Testis (tissue), 2 donors: ENCODE results near the gene SMARCD1.

Experiments
- CTCF ChIP-seq, 3 experiments: fragments of 450-650 bp in 2 of 3; fragments of 200-600 bp in 1 of 3; sonication (generic) in 1 of 3; IDR thresholded peaks; one replicate each; pipeline ENCODE4 v1.5.1; 2016 to 2019; ENCODE audit warnings: antibody characterized with exemption in 3 of 3, mild to moderate bottlenecking in 2 of 3, moderate library complexity in 1 of 3
- POLR2A ChIP-seq: fragments of 450-650 bp; IDR thresholded peaks from one replicate; pipeline ENCODE4 v1.6.1; 2017; ENCODE audit warnings: antibody characterized with exemption, mild to moderate bottlenecking, moderate library complexity

GRCh38 chr12:50081096-50081808 is 3.9 kb upstream of the SMARCD1 start:
- TF ChIP-seq CTCF (IDR thresholded peaks at IDR 0.05) (no peak), POLR2A (no peak)
